HK-2 (cell line): ENCODE measurements around the gene CDKN2AIPNL.
"Not testable (repeated sequence)": the region's sequence is repeated elsewhere in the genome, so short reads cannot be mapped to it uniquely, and the experiment has no call there.

Source experiments
- DNase-seq: peaks from one replicate; pipeline ENCODE4 v3.0.0-alpha.2; 2018; ENCODE audit not compliant: unreplicated experiment

CDKN2AIPNL gene

GRCh38 chr5:134437847-134438581 is 26.3 kb upstream of the CDKN2AIPNL start:
- DNase-seq = no peak

DNA sequence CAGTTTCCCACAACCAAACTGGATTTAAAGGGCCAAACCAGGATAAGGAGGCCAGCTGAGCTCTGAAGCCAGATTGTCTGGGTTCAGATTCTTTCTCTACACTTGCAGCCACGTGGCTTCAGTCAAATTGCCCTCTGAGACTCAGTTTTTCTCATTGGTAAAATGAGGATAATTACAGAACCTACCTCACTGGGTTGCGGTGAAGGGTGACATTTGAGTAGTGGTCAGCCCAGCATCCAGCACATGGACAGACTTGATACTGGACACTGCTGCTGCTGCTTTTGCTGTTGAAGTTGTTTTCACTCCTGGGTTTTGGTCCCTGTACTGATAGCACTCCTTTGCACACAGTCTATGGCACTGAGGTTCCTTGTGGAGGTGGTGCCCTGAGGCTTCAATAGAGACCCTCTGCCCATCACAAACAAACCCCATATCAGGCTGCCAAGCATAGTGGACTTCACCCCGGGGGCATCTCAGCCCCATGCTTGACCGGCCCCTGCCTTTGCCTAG is 25.7 kb upstream of the CDKN2AIPNL start:
- no peak for DNase-seq

DNA sequence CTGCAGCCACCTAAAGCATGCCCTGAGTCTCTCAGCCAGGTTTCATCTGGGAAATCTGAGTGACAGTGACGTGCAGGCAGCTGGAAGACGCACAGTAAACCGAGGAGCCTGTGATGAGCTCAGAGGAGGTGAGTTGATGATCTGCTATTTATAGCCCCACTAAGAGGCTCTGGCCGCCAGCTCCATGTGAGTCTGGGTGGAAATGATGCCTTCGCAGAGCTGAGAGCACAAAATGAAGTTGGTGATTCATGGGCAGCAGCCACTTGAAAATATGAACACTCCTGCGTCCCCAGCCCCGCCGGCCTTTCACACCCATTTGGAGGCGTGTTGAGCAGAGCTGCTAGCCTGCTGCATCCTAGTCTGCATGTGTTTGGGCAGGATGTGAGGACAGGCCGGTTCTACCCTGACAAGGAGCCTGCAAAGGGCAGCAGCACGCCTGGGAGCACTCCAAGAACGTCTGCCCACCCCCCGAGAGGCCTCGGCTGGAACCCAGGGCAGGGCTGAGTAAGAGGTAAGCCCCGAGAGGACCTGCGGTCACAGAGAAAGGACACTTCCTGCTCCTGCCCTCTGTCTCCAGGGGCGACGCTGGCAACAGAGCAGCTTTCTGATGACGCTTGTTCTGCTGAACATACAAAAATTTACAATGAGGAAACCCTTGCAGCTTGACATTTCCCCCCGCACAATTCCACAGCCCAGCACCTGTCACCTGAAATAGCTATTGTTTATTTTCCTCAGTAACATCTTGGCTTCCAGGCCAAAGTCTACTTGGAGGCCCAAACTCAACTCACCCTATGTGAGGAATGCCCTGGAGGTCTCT is 25.1 kb upstream of the CDKN2AIPNL start:
- DNase-seq = peak; percentile 76

DNA sequence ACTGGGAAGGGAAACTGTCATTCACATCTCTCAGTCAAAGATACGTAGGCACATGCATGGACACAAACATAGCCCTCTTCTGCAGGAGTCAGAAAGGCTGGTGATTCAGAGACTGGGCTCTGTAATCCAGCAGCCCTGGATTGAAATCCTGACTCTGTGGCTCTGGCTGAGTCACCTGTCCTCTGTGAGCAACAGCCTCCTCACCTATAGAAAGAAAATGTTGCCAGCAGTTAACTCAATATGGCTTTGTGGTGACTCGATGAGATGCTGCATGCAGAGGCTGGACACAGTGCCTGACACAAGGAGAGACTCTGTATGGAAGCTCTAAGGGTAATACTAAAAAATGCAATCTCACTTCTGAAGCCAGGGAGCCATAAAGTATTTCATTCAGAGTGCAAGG is 23.9 kb upstream of the CDKN2AIPNL start:
- peak; percentile 34 for DNase-seq

DNA sequence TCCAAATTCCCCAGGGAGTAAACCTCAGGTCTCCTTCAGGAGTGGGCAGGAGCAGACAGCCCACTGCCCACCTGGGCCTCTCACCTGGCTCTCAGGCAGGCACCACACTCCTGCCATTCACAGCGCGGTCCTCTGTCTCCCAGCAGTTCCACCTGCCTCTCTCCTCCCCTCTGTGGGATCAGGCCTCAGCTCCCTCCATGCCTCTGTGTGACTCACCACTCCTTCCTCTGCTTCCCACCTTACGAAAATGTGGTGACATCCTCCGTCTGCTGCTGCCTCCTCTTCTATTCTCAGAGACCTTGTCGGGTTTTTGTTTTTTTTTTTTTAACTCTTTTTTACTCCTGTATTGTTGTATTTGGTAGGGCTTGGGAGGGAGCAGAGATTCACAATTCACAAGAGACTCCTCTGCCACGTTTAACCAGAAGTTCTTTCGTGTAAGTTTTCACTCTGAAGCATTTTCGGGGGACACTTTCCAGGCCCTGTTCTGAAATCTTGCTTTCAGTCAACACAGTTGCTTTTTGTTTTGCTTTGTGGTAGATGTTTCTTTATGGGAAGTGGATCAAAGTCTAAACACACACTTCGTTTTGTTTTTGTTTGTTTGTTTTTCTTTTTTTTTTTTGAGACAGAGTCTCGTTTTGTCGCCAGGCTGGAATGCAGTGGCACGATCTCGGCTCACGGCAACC is 21.1 kb upstream of the CDKN2AIPNL start:
- DNase-seq = no peak

DNA sequence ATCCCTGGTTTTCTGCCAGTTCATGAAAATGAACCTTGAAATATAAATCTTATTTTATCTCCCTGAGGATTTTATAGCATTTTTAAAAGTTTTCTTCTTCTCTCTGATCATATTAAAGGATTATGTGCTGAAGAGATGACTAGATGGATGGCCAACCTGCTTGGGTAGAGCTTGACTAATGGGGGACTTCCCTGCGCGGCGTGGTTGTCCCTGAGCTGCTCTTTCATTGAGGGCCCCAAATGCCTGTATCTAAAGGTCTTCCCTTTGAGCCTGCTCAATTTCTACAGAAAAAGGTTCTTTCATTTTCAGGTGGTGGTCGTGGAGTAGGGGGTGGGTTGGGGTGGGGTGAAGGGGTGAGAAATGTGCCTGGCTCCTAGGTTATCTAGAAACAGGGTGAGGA is 20.5 kb upstream of the CDKN2AIPNL start:
- DNase-seq = no peak

GRCh38 chr5:134430001-134430569 is 18.4 kb upstream of the CDKN2AIPNL start:
- no peak for DNase-seq

DNA sequence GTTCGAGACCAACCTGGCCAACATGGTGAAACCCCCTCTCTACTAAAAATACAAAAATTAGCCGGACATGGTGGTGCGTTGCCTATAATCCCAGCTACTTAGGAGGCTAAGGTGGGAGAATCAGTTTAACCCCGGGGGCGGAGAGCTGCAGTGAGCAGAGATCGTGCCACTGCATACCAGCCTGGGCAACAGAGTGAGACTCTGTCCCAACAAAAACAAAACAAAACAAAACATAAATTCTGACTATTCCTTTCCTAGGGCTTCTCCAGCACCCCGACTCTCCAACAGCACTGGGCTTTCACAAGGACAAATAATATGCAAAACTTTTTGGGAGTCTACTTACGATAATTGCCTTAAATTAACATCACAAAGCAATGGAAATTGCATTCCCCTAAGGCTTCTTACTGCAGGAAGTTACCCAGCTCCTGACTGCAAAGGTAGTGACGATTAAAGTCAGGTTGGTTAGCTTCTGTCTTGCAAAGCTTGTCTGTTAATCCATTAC is 15.9 kb upstream of the CDKN2AIPNL start:
- no peak for DNase-seq

DNA sequence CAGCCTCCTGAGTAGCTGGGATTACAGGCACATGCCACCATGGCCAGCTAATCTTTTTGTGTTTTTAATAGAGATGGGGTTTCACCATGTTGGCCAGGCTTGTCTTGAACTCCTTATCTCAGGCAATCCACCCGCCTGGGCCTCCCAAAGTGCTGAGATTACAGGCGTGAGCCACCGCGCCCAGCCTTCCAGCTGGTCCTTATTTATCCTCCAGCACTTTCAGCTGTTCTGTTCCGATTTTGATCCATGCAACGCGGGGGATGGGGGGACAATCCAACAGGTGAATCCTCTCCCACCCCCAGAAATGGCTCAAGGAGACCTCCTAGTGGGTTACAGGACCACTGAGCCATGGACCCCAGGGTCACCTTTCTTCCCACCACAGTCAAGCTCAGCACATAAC is 14.7 kb upstream of the CDKN2AIPNL start:
- no peak for DNase-seq

GRCh38 chr5:134423376-134423775 is 11.7 kb upstream of the CDKN2AIPNL start:
- DNase-seq = no peak

DNA sequence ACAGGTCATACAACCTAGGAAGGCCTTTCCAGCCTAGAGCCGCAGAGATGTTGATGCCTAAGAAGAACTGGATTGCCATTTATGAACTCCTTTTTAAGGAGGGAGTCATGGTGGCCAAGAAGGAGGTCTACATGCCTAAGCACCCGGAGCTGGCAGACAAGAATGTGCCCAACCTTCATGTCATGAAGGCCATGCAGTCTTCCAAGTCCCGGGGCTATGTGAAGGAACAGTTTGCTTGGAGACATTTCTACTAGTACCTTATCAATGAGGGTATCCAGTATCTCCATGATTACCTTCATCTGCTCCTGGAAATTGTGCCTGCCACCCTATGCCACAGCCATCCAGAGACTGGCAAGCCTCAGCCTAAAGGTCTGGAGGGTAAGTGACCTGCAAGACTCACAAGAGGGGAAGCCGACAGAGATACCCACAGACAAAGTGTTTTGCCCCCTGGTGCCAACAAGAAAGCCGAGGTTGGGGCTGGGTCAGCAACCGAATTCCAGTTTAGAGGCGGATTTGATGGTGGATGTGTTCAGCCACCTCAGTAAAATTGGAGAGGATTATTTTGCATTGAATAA is 11.2 kb upstream of the CDKN2AIPNL start:
- no peak for DNase-seq

- DNase-seq = not testable (repeated sequence)
Measured at GRCh38 chr5:134421038-134421437, 9.4 kb upstream of the CDKN2AIPNL start.

DNA sequence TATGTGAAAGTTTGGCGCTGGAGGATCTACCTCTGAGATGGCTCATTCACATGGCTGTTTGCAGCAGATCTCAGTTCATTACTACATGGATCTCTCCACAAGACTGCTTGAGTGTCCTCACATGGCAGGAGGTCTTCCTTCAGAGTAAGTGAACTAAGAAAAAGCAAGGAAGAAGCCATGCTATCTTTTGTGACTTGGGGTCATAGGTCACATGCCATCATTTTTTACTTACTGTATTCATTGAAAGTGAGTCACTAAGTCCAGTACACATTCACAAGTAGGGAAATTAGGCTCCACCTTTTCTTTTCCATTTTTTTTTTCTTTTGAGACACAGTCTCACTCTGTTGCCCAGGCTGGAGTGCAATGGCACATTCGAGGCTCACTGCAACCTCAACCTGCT is 8.7 kb upstream of the CDKN2AIPNL start:
- no peak for DNase-seq

- DNase-seq = no peak
Measured at GRCh38 chr5:134418958-134419357, 7.3 kb upstream of the CDKN2AIPNL start.

DNA sequence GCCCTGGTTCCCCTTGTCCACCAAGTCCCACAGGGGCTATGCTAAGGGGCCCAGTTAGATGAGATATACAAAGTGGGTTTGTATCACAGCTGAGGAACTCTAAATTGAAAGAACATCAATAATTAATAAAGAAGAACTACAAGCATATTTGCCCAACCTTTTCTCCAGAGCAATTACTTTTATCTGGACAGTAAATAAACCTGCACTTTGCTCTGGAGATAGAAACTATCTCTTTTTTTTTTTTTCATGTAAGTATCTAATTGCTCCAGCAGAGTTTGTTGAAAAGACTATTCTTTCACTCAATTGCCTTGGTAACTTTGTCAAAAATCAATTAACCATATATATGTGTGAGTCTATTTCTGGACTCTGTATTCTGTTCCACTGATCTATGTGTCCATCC is 6.0 kb upstream of the CDKN2AIPNL start:
- DNase-seq = no peak

- no peak for DNase-seq
Measured at GRCh38 chr5:134413046-134413445, 1.4 kb upstream of the CDKN2AIPNL start.

GRCh38 chr5:134411228-134411545 is 494 bp downstream of the CDKN2AIPNL start:
- no peak for DNase-seq

DNA sequence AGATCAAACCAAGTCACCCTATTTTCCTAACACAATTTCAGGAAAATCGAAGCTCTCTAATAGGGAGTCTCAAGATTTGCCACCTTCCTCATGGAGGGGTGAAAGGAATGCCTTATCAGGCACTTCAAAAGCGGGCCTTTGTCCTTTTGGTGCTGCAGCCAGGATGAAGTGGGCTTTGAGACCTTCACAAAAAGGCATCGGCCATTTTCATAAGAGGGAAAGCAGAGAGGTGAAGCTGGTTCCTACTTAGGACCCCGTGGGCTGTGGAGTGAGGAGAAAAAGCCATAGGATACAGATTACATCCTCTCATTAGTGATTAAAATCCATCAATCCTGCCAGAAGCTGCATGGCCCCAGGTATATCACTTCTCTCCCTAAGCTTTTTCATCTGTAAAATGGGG is 859 bp downstream of the CDKN2AIPNL start:
- no peak for DNase-seq

- no peak for DNase-seq
Measured at GRCh38 chr5:134409321-134409720, 2.4 kb downstream of the CDKN2AIPNL start.

DNA sequence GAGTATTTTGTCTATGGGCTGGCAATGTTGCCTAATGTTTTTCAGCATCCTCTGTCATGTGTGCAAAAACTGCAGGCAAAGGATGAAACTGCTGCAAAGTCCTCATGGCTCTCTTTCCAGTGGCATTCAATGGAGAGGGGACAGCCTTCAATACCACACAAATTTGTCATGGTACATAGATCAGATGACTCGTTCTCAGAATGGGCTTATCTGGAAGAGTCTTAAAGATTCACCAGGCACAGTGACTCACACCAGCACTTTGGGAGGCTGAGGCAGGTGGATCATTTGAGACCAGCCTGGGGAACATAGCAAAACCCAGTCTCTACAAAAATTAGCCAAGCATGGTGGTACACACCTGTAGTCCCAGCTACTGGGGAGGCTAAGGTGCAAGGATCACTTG is 5.3 kb downstream of the CDKN2AIPNL start:
- DNase-seq = no peak

DNA sequence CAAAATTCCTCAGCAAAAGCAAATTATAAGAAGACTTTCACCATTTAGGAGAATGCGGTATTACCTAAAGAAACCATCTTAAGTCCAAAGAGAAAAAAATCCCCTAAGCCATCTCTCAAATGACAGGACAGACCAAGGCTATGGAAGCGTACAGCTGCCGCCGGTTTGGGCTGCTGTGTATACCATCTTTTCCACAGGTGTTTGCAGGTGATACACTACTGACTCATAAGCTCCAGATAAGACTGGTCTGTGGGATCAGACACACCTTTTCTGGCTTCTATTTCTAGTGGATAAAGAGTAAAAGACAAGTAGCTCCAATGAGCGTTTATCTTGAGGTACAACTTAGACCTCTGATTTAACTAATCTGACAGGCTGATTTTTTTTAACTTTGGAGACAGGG is 7.7 kb downstream of the CDKN2AIPNL start:
- DNase-seq = no peak
